HG03159 (cell line): ENCODE data around the gene GCLM.
"Not testable (repeated sequence)": the region's sequence is repeated elsewhere in the genome, so short reads cannot be mapped to it uniquely, and the experiment has no call there.

Experiments used
- ATAC-seq: cut with Tn5 transposase; IDR thresholded peaks from one replicate; pipeline ENCODE4 v1.9.1; 2021; ENCODE audit warnings: mild to moderate bottlenecking, moderate library complexity; ENCODE audit not compliant: unreplicated experiment

The GCLM gene

GRCh38 chr1:93899543-93900207 lies 9.6 kb downstream of the GCLM start:
- ATAC-seq: no peak

- ATAC-seq: no peak
Measured at GRCh38 chr1:93888900-93889299, 20.3 kb downstream of the GCLM start.

GRCh38 chr1:93882269-93882668 lies 27.0 kb downstream of the GCLM start:
- ATAC-seq: no peak

GRCh38 chr1:93880731-93881130 lies 28.5 kb downstream of the GCLM start:
- no peak for ATAC-seq

DNA sequence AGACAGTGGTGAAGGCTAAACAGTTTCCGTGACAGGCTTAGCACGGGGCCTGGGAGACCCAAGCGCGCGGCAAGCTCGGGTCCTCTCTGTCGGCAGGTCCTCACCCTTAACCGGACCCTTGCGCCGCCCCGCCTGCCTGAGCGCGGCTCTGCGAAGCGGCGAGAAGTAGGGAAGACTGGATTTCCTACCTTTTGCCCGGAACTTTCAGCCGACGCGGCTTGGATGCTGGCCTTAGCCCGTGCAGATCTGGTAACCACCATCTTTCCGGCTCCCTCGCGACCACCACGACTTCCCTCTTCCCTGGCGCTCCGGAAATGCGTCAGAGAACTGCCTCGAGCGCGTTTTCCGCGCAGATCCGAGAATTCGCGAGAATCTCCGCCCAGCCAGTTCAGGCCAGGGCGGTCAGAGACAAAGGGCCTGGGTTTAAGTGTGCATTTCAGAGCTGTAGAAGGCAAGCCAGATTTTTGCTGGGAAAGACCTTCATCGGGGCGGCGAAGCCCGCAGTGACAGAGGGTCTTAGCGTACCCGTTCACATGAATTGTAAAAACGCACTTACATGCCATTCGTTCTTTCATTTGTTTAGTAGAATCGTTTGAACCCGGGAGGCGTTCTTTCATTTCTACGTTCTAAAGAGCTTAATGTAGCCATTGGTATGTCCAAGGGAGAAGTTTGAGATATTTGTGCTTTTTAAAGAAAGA lies 30.2 kb downstream of the GCLM start, which contains the start of gene DNTTIP2:
DNTTIP2 (minus strand) TSS at position 318 of the 698 bp plus-strand sequence; CDS start at position 260, 58 bp downstream.
- ATAC-seq: peak; percentile 96

- peak; percentile 60 for ATAC-seq
Measured at GRCh38 chr1:93878501-93878888, 30.7 kb downstream of the GCLM start.

GRCh38 chr1:93877529-93877928 lies 31.7 kb downstream of the GCLM start:
- no peak for ATAC-seq

DNA sequence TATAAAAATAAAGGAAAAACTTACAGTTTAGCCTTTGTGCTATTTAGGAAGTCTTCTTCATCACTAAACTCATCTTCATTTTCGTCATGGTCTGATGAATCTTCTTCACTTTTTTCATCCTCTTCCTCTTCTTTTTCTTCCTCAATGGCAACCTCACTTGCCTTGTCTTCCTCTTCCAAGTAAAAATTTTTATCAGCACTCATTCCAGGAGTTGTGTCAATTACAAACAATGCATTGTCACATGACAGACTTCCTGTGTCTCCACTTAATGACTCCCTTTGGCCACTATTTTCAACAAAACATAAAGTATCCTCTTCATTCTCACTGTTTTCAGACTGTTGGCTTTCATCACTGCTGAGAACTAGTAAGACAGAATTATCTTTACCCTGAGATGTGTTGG lies 33.0 kb downstream of the GCLM start:
- ATAC-seq: no peak

DNA sequence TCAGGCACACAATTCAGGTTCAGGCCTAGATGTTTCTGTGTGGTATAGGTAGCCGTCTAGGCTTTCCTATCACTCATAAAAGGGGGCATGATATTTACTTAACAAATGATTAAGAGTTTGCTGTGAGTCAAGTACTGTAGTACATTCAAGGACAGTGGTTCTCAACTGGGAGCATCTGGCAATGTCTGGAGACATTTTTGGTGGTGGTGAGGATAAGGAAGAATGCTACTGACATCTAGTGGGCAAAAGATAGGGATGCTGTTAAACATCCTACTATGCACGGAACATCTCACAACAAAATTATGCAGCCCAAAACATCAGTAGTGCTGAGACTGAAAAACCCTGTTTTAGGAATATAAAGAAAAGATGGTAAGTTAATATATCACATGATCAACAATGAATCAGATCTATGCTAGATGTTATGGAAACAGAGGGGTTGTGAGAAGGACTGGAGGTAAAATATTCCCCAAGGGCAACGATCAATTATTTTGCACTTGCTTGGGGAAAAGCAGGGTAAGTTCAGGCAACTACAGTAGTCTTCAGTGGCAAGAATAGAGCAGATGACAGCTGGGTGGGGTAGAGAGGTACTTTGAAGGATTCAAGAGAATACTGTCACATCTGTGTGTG lies 35.1 kb downstream of the GCLM start:
- ATAC-seq: no peak

DNA sequence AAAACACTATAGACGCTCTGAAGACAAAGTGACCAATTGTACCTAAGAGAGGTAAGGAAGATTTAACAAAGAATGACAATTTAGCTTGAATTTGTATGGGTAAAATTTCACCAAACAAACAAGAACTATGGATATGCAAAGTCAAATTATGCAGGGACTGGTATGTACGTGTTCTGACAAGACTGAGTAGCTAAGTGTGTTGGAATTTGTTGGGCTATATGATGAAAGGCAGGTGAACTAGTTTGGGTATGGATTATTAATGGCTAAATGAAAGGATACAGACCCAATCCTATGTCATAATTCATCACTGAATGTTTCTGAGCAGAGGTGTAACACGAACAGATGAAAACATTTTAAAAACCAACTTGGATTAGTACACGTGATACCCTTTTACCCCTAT lies 37.9 kb downstream of the GCLM start:
- no peak for ATAC-seq

- ATAC-seq: no peak
Measured at GRCh38 chr1:93869653-93870052, 39.6 kb downstream of the GCLM start.

DNA sequence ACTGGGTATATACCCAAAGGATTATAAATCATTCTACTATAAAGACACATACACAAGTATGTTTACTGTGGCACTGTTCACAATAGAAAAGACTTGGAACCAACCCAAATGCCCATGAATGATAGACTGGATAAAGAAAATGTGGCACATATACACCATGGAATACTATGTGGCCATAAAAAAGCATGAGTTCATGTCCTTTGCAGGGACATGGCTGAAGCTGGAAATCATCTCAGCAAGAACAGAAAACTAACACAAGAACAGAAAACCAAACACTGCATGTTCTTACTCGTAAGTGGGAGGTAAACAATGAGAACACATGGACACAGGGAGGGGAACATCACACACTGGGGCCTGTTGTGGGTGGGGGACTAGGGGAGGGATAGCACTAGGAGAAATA lies 40.7 kb downstream of the GCLM start:
- not testable (repeated sequence) for ATAC-seq

GRCh38 chr1:93865253-93865652 lies 44.0 kb downstream of the GCLM start:
- no peak for ATAC-seq

DNA sequence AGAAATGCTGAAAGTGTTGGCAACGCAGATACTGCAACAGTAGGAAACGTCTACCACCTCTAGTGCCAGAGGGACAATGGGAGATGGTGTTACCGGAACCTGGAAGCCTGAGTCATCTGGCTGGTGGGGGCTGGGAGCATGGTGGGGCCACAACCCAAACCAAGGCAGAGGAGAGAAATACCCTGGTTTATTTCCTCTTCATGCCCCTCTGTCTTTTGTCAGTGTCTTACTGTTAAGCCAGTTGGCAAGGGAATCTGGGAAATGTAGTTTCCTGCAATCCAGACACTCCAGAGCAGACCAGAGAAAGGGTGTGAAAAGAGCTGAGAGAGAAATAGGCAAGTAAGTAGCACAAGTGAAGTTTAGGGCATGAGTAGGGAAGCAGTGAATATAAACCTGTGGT lies 45.1 kb downstream of the GCLM start:
- no peak for ATAC-seq

GRCh38 chr1:93857653-93858052 lies 51.6 kb downstream of the GCLM start:
- ATAC-seq: not testable (repeated sequence)

DNA sequence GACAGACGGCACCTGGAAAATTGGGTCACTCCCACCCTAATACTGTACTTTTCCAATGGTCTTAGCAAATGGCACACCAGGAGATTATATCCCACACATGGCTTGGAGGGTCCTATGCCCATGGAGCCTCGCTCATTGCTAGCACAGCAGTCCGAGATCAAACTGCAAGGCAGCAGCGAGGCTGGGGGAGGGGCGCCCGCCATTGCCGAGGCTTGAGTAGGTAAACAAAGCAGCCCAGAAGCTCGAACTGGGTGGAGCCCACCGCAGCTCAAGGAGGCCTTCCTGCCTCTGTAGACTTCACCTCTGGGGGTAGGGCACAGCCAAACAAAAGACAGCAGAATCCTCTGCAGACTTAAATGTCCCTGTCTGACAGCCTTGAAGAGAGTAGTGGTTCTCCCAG lies 53.2 kb downstream of the GCLM start:
- ATAC-seq: not testable (repeated sequence)

DNA sequence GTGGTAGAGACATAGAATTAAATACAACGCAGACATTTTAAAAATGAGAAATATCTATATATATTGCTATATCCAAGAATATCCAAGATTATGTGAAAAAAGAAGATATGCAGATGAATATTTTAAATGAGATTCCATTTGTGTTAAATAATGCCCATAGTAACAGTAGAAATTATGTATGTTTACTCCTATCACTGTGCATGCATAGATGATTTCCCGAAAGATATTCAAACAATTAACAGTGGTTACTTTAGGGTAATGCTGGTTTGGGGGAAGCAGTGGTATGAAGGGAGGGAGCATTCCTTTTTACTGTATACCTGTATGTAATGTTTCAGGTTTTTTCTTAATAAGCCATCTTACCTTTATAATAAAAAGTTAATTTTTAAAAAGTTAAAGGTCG lies 55.3 kb downstream of the GCLM start:
- no peak for ATAC-seq

DNA sequence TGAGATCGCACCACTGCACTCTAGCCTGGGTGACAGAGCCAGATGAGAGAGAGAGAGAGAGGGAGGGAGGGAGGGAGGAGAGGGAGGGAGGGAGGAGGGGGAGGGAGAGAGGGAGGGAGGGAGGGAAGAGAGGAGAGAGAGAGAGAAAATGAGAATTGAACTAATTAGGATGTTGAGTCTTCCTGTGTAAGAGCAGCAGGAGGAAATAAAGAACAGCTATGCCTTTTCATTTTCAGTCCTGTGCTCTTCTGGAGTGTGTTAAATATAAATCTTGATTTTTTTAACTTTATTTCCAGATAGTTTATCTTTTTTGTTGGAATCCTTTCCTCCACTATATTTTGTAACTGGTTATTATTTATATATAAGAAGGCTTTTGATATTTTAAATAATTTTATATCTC lies 57.4 kb downstream of the GCLM start:
- ATAC-seq: no peak

DNA sequence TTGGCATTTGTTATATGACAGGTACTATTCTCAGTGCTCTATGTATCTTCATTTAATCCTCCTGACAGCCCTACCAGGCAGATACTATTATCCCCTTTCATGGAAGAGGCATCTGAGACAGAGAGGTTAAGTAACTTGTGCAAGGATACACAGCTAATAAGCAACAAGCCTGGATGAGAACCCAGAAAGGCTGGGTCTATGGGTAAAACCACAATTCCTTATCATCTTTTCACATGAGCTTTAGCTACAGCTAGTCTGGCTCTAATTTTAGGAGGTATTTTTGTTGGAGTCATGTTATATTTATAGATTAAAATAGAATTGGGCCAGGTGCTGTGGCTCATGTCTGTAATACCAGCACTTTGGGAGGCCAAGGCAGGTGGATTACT lies 57.9 kb downstream of the GCLM start:
- no peak for ATAC-seq

GRCh38 chr1:93850687-93851326 lies 58.4 kb downstream of the GCLM start:
- ATAC-seq: not testable (repeated sequence)

DNA sequence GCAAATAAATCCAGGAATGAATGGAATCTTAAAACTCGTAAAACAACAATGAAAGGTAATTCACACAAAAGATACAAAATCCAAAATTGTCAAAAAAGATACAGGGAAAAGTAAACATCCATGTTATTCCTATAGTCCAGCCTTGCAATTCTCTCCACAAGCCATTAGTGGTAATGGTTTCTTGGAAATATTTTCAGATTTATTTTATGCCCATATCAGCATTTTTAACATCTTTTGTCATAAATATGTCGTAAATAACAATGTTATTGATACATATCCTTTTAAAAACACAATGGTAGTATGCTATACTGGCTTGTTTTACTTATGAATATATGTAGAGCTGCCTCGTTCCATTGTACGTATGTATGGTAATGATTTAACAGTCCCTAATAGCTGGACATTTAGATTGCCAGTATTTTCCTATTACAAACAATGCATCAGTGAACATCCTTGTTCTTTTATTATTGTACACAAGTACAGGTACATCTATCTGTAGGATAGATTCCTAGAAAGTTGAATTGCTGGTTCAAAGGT lies 60.8 kb downstream of the GCLM start:
- ATAC-seq: no peak
